Brain microvascular endothelial cell (primary cell): ENCODE measurements around the gene ZMYND10.

Experiments used
- DNase-seq: peaks from one replicate; pipeline ENCODE4 v3.0.0-alpha.2; 2020
- H3K27ac ChIP-seq: fragments of 250-450 bp; sonication (Bioruptor Pico); 2 replicates; pipeline ENCODE4 v1.5.1; 2020; ENCODE audit warnings: mild to moderate bottlenecking, moderate library complexity
- H3K27me3 ChIP-seq: fragments of 250-450 bp; sonication (Bioruptor Pico); replicated peaks from 2 replicates; pipeline ENCODE4 v1.5.1; 2020; ENCODE audit warnings: mild to moderate bottlenecking
- H3K36me3 ChIP-seq: fragments of 250-450 bp; sonication (Bioruptor Pico); replicated peaks from 2 replicates; pipeline ENCODE4 v1.5.1; 2020; ENCODE audit warnings: mild to moderate bottlenecking
- H3K4me3 ChIP-seq: 2 replicates; pipeline ENCODE4 v1.5.1; 2011; ENCODE audit warnings: low read depth, mild to moderate bottlenecking, control low read depth, low read length, moderate library complexity
- CTCF ChIP-seq: IDR thresholded peaks from 2 replicates; pipeline ENCODE4 v1.5.1; 2011; ENCODE audit warnings: low read depth, mild to moderate bottlenecking, moderate library complexity, low read length, control low read depth, inconsistent platforms; ENCODE audit errors: missing control alignments
- in situ Hi-C: cut with HindIII; loops from 2 replicates; pipeline ENCODE4 v1.10.0; 2017; ENCODE audit warnings: low sequenced_read_pairs, low pct_ligation_motif_present

Gene ZMYND10

DNA sequence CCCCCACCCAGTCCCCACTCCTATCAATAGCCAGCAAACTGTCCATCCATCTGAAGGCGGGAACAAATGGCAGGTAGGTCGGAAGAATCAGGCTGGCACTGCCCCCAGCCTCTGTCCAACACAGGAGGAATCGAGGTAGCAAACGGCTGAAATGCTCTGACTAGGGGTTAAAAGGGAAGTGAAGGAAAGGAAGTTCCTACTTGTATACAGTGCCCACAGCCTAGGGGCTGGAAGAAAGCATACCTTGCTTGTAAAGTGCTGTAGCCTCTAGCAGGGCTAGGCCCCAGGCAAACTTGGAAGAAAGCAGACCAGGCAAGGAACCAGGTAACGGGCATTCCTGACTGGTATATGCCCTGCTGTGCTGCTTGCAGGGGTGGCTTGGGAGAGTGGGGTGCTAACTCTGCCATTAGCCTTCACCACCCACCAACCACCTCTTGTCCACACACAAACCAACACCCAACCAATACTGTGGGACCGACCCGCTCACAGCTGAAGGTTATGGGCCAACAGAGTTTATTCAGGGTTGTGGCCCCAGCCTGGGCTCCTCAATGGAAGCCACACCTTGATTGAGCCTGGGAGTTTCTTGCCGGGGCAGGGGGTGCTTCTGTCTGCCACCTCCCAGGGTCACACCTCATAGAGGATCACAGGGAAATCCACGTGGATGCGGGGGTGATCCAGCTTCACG, 19.9 kb downstream of the ZMYND10 start:
- Histone ChIP-seq H3K27ac (no peak overlapping the region), H3K27me3 (no peaks in the 10 kb centered on the region), H3K36me3 (peaks cover 17% of the 10 kb centered on the region), H3K4me3 (no peak overlapping the region)
- no peak for TF ChIP-seq CTCF
- in situ Hi-C loops: no loop called here
- DNase-seq: no peak

DNA sequence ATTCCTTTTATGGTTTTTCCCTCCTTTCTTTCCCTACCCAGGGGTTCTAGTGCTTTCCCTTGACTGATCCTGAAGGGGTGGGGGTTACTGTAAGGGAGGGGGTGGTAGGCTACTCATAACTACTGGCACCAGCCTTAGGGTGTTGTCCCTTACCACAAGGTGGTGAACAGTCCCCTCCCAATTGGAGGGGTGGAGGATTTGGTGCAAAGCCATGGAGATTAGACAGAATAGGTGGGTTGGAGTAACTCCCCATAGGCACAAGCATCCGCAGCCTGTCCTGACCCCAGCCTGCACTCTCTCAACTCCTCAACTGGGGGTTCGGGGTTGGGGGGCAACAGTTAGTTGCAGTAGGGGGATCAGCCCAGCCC, 20.4 kb downstream of the ZMYND10 start:
- no peak for TF ChIP-seq CTCF
- Histone ChIP-seq H3K27me3 (no peaks in the 10 kb centered on the region), H3K4me3 (no peak overlapping the region), H3K27ac (no peak overlapping the region), H3K36me3 (peaks cover 12% of the 10 kb centered on the region)
- DNase-seq: no peak
- in situ Hi-C loops: no loop called here

- H3K27ac ChIP-seq: no peak overlapping the region
- in situ Hi-C loops: no loop called here
These were observed 21.0 kb downstream of the ZMYND10 start for GRCh38 chr3:50324351-50325112.

GRCh38 chr3:50323614-50324199, 21.8 kb downstream of the ZMYND10 start:
- no peak overlapping the region for H3K27ac ChIP-seq

More at GRCh38 chr3:50324351-50325112, 21.0 kb downstream of the ZMYND10 start:
- TF ChIP-seq CTCF: peak; percentile 97
- DNase-seq: peak; percentile 72
- no peaks in the 10 kb centered on the region for H3K27me3 ChIP-seq
- H3K36me3 ChIP-seq: peaks cover 10% of the 10 kb centered on the region
- no peak overlapping the region for H3K4me3 ChIP-seq

DNA sequence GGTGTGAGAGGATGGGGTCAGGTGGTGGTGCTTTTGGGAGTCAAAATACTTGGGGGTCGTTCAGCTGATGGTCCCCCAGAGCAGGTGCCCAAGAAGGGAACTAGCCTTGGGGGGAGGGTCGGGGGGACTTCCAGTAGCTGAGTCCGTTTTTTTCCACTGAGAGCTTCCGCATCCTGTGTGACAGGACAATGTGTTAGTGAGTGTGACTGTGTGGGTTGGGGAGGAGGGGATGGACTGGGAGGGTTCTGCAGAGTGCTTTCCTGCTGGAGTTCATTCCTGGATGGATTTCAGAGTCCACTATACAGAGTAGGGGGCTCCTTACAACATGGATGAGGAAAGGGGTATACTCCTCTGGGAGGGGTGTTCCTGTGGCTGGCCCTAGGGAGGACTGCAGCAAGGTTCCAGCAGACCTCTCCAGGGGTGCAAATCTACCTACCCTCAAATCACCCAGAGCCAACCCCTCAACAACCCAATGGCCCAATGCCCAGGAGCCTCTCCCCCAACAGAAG, 22.4 kb downstream of the ZMYND10 start:
- in situ Hi-C loops: no loop called here
- no peak overlapping the region for H3K4me3 ChIP-seq
- H3K27ac ChIP-seq: no peak overlapping the region
- no peaks in the 10 kb centered on the region for H3K27me3 ChIP-seq
- H3K36me3 ChIP-seq: peaks cover 10% of the 10 kb centered on the region
- TF ChIP-seq CTCF: no peak
- DNase-seq: no peak

More at GRCh38 chr3:50323614-50324199, 21.8 kb downstream of the ZMYND10 start:
- Histone ChIP-seq H3K27me3 (no peaks in the 10 kb centered on the region), H3K36me3 (peaks cover 8% of the 10 kb centered on the region), H3K4me3 (no peak overlapping the region)
- no peak for DNase-seq
- peak; percentile 8 for TF ChIP-seq CTCF
- in situ Hi-C loops: no loop called here
